NK-92 treated with Interleukin-12 subunit alpha and Interleukin-12 subunit beta, amount 100 ng/mL, for 24 hours (cell line): ENCODE measurements around the gene ENDOU.

Experiments
- DNase-seq: peaks from one replicate; lab custom pipeline; 2025; lab: John Stamatoyannopoulos, UW

The ENDOU gene

GRCh38 chr12:47725091-47725772 lies at the start of gene ENDOU:
Gene ENDOU (minus strand): TSS chr12:47725490. CDS start chr12:47725413, 77 bp downstream.
- no peak for DNase-seq

GRCh38 chr12:47774663-47775062 lies 49.4 kb upstream of the ENDOU start:
- DNase-seq = no peak

GRCh38 chr12:47773858-47774580 lies 48.7 kb upstream of the ENDOU start:
- DNase-seq = no peak

- DNase-seq = no peak
These were observed 48.0 kb upstream of the ENDOU start, which contains the start of gene SLC48A1 for GRCh38 chr12:47773062-47773857. Gene SLC48A1 (plus strand): TSS chr12:47773238. CDS start chr12:47773305, 67 bp downstream.

GRCh38 chr12:47772738-47773061 lies 47.4 kb upstream of the ENDOU start:
- DNase-seq = no peak

DNA sequence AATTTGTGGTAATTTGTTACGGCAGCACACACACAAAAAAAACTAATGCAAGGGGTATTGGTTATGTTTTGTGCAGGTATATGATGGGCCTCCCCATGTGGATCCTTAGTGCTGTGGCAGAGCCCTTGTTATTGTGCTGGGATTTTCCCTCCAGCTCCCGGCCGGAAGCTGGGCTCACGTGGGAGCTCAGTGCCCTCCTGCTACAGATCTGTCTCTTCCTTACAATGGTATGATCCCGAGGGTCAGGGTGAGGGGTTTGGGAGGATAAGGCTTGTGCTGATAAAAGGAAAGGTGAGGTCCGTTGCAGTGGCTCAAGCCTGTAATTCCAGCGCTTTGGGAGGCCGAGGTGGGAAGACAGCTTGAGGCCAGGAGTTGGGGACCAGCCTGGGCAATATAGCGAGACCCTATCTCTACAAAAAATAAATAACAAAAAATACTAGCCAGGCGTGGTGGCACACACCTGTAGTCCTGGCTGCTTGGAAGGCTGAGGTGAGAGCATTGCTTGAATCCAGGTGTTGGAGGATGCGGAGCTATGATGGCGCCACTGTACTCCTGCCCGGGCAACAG lies 46.9 kb upstream of the ENDOU start:
- DNase-seq = no peak

- no peak for DNase-seq
These were observed 46.0 kb upstream of the ENDOU start for GRCh38 chr12:47771304-47771703.

- no peak for DNase-seq
These were observed 44.9 kb upstream of the ENDOU start for GRCh38 chr12:47770086-47770726.

DNA sequence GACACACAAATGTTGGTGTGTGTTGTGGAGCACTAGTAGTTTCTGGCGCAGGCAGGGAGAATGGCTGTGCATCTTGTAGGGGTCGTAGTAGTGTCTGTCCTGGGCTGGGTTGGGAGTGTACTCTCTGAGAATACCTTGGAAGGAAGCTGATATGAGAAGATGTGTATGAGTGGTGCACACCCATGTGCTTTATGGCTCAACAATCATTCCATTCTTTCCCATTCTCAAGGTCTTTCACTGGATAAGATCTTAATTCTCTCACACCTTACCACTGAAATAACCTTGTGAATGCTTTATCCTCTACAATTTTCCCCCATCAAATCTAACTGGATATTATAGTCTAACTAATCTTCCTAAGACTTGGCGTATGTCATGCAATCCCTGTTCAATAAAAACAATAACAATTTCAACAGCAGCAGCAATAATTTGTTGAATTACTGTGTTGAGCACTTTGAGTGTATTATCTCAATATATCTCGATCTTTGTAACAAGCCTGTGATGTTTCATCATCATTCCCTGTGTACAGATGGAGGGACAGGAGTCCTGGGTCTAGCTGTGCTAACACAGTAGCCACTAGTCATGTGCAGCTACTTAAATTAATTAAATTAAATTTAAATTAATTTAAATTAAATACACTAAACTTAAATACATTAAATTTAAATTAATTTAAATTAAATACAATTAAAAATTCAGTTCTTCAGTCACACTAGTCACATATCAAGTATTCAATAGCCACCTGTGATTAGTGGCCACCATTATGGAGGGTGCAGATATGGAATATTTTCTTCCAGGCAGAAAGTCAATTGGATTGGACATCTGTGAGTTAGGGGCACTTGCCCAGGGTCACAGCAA lies 44.2 kb upstream of the ENDOU start:
- no peak for DNase-seq

- no peak for DNase-seq
These were observed 43.1 kb upstream of the ENDOU start for GRCh38 chr12:47768323-47768811.

DNA sequence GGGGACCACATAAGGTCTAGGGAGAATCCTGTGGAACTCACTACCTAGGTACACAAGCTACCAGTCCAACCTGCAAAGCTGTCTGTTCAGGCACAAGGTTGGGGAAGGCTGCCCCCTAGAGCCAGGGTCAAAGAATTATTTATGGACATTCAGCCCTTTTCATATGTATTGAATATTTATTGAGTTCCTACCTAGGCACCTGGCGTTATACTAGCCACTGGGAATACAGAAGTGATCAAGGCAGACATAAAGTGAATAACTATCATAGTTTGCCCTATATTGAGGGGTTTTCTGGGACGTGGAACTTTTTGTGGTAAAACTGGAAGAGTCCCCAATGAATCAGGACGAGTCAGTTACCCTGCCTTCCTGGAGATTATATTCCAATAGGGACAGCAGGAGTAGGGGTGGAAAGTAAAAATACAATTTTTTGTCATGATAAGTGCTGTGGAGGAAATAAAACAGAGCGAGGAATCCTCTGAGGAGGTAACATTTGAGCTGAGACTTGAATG lies 42.0 kb upstream of the ENDOU start:
- DNase-seq = peak; percentile 49

DNA sequence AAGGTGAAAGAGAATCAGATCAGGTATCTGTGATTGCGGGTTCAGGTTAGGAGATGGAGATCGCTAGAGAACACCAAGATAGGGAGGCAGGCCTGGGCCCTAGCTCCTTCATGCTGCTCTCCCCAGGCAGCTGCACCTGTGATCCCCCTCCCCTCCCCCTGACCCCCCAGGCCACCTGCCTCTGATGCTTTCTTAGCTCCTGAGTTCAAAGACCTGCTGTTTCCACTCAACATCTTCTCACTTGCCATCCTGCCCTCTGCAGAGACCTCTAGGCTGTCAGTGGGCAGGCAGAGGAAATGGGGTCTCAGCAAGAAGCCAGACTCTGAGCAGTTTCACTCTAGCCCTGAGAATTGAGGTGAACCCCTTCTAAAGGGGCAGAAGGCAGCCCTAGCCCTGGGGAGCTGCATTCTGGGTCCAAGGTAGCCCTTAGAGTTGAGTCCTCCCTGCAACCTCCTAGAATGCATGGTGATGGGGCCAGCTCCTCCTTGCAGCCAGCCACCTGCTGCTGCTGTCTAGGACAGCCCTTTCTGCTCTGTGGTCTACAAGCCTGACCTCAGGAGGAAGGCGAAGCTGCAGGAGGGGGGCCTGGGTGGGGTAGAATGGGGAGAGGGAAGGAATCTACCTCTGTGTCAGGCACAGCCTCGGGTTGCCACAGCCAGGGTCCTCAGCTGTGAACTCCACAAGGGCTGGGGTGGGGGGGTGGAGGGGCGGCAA lies 41.4 kb upstream of the ENDOU start:
- peak; percentile 49 for DNase-seq

GRCh38 chr12:47763481-47764346 lies 38.4 kb upstream of the ENDOU start:
- no peak for DNase-seq

DNA sequence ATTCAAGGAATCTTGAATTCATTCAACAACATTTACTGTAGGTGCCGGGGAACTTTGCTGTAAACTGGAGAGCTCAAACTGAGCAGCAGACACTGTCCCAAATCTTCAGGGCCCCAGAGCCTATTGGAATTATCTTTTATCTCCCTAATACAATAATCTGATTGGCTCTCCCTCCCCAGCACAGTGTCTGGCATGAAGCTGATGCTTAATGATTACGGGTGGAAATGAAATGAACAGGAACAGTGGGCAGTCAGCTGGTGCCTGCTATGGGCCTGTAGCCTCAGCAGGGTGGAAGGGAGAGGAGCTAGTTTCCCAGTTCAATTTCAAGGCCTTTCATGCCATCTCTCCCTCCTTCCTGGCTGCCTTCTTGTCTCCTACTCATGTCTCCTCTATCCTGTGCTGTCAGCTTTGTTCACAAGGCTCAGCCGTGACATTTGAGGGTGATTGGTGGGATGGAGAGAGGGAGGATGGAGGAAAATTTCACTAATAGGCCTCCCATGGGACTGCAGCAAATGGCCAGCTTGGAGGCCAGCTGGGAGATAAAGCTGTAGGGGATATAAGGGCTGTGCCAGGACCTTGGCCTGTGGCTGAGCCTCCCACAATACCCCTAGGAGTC lies 37.7 kb upstream of the ENDOU start:
- no peak for DNase-seq

DNA sequence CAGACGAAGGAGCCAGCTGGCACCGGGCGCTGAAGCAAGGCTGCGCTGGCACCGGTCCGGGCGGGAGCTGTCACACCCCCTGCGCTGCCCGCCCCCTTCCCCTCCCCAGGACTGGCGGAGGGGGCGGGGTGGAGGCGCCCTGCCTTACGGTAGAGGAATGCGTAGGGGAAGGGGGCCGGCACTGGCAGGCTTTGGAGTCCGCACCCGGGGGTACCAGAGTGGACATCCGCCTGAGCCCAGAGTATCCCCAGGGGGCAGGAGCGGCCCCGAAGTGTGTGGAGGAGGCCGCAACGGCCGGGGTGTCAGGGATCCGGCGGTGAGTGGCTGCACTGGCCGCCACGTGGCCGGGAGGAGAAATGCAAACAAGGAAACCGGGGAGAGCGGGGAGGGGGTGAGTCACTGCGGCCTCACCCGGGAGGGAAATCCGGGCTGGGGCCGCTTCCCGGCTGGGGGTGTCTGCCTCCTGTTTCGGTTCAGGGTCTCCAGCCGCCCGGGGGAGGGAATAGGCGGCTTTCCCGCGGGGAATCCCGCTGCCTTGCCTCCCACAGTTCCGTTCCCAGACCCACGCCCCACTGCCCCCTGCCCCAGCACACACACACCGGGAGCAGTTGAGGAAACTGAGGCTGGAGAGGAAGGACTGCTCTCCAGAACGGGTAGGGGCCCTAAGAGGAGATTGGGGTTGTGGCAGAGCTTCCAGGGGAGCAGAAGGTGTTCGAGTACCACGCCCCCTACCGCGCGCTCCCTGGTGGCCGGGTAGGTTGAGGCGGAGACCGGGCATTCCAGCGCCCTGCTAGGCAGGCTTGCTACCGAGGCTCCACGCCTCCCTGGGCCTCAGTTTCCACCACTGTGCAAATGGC lies 33.8 kb upstream of the ENDOU start, which contains the start of gene RAPGEF3:
Gene RAPGEF3, minus strand, starts transcription at position 47 of the 857 bp plus-strand sequence. CDS start 324 bp downstream, outside the sequence.
- peak; percentile 51 for DNase-seq

DNA sequence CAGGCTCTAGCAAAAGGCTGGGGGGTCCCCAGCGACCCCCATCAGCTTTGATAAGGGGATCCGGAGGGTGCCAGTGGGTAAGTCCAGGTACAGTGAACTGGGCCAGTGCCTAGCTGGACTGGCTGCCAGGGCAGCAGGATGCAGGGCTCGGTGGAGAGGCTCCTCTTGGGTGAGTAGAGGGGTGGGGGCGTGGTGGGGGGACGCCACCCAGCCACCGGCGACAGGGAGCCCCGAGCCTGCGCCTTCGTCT lies 33.2 kb upstream of the ENDOU start:
- no peak for DNase-seq

DNA sequence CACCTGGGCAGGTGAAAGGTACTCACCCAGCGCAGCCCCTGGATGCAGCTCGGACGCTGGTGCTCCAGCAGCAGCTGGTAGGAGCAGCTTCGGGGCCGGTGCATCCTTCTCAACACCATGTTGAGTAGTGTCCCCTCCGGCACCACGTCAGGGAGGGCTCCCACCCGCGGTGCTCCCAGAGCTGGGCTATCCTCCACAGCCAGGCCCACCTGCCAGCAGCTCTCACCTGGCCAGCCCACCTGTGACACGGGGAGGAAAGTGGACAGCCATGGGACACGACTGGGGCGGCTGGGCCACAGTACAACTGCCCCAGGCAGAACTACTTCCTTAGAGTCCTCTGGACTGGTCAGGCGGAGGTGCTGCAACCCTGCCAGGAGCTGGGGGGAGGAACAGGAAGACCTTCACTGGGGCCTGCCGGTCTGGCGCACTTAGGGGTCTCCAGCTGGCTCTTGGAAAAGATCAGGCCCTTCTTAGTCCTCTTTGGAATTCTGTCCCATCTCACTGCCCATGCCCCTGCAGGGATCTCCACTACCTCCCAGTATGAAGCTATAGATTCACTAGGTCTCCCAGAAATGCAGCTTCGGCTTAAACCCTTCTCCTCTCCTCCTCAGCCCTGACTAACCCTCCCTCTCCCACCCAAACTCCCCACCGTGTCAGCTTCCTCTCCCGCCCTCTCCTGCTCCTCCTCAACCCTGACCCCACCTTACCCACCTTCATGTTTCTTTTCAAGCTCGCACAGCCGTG lies 32.7 kb upstream of the ENDOU start:
- DNase-seq = no peak
